Measurements from ENCODE around the gene GAP43. TPM values are rescaled to one million over a fixed set of nuclear protein-coding genes. Genes with fewer than 3 reads are reported as not detected.

GAP43 gene
- under 1 TPM; 0.60 to 0.76 TPM for total RNA-seq
- long read RNA-seq, donor 1, result 0 reads
- long read RNA-seq, donor 2, partial matches to known transcripts, result 0 of 2 reads
- long read RNA-seq, donor 2, other reads (novel, unspliced or antisense), result 0 of 2 reads

DNA sequence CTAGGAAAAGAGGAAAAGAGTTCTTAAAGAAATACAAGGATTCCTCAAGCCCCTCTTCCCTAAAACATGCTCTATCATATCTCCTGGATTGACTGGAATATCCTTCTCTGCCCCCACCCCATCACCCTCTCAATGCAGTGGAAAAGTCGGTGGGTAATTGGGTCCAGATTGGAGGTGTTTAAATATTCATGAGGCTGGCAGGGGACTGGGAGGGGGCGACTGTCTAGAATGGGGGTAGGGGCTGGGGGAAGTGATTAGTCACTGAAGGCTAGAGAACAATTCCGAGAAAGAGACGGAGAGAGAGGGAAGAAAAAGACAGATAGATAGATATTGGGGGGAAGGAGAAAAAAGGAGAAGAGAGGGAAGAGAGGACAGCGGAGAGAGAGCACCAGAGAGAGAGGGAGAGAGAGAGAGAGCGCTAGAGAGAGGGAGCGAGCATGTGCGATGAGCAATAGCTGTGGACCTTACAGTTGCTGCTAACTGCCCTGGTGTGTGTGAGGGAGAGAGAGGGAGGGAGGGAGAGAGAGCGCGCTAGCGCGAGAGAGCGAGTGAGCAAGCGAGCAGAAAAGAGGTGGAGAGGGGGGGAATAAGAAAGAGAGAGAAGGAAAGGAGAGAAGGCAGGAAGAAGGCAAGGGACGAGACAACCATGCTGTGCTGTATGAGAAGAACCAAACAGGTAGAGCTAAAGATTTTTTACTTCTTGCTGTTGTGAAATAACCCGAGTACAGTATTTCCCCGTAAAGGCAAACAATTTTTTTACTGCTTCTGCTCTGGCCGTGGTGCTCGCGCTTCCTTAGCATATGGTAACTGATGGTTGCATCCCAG is at the start of gene GAP43:
Gene GAP43 (plus strand): TSS at position 467 of the 825 bp plus-strand sequence. CDS start 180 bp downstream, at position 647.
- intact Hi-C loops (cut with DNase I), result no loop called here
- peak; percentile 81 for DNase-seq (ENCODE audit: low spot score)

DNA sequence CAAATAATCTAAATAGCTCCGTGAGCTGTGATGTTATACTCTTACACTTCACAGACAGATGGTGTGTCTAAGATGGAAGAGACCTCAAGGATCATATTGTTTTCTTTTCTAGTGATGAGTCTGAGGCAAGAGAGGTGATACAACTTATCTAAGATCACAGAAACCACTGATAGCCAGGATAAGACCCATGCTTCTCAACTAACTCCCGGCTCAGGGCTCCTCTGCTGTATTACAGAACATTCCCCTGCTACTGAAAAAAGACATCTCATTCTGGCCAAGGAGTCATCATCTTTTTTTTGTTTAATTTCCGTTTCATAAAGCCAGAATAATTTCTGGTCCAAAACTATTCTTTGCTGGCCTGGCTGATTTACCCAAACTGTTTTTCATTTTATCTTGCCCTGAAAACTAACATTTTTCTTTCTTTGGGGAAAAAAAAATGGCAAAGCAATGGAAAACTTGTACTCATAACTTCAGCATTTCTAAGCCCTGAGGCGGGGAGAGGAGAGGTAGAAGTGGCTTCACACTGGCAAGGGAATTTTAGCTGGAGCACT is 46.9 kb upstream of the GAP43 start:
- DNase-seq (ENCODE audit: low spot score), result no peak
- intact Hi-C loops (cut with DNase I), result no loop called here

- intact Hi-C loops (cut with DNase I), result no loop called here
- DNase-seq (ENCODE audit: low spot score), result no peak
Measured at GRCh38 chr3:115577000-115577399, 46.3 kb upstream of the GAP43 start.

GRCh38 chr3:115578331-115578730 is 45.0 kb upstream of the GAP43 start:
- intact Hi-C loops (cut with DNase I), result no loop called here
- no peak for DNase-seq (ENCODE audit: low spot score)

- intact Hi-C loops (cut with DNase I), result no loop called here
- no peak for DNase-seq (ENCODE audit: low spot score)
Measured at GRCh38 chr3:115580566-115580965, 42.7 kb upstream of the GAP43 start.

GRCh38 chr3:115581362-115582135 is 41.8 kb upstream of the GAP43 start:
- no peak for DNase-seq (ENCODE audit: low spot score)
- intact Hi-C loops (cut with DNase I), result no loop called here

DNA sequence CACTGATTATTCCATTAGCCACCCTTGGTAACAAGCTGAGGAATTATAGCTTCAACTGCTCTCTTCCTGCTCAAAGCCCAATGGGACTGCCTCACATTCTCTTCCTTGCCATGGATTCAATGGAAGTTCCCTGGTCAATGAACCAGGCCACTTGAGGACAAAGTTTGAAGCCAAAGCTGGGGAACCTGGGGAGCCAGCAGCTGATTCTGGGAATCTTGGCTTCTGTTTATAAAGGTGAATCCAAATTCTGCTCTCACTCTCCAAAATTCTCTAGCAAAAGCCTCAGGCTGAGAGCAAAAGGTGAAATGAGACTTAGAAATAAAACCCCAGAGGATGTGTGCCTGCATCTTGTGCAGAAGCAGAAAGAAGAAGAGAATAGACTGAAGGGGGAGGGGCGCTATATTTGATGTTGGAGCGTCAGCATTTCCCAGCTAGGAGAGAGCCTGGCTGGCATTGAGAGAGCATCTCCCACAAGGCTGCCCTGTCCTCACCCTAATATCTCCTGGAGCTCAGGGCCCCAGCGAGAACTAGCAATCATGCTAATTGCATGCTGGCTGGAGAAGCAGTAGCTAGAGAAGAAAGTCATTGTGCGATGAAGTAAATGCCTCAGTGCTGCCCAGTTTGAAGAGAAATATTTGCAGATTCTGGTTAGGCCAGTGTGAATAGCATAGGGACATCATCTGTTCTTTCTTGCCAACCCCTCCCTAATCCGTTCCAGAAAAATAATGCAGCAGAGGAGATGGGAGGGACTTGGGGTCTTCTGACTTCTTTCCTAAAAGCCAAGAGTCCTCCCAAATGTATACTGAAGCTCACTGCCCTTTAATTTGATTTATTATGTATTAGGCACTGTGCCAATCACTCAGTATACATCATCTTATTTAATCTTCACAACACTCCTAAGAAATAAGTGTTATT is 34.9 kb upstream of the GAP43 start:
- intact Hi-C loops (cut with DNase I), result no loop called here
- DNase-seq (ENCODE audit: low spot score), result no peak

- DNase-seq (ENCODE audit: low spot score), result no peak
- intact Hi-C loops (cut with DNase I), result no loop called here
Measured at GRCh38 chr3:115590873-115591272, 32.4 kb upstream of the GAP43 start.

DNA sequence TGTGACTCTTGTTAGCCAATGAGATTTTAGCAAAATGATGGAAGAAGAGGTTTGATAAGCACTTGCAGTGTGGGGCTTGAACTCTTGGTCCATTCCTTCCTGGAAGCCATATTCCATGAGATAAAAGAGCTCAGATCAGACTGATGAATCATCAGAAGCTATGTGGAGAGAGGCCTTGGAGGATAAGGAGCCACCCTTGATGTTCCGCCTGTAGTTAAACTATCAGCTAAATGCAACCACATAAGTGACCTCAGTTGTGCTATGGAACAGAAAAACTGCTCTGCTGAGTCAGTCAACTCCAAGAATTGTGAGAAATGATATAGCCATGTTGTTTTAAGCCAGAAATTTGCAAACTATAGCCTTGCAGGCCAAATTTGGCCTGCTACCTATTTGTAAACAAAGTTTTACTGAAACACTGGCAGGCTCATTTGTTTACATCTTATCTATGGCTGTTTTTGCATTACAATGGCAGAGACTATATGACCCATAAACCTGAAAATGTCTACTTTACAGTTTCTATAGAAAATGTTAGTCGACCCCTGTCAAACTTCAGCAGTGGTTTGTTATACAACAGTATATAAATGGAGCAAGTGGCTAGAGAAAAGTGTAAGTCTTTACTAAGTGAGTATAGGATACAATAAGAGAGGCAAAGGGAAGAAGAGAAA is 27.6 kb upstream of the GAP43 start:
- DNase-seq (ENCODE audit: low spot score), result no peak
- intact Hi-C loops (cut with DNase I), result no loop called here

DNA sequence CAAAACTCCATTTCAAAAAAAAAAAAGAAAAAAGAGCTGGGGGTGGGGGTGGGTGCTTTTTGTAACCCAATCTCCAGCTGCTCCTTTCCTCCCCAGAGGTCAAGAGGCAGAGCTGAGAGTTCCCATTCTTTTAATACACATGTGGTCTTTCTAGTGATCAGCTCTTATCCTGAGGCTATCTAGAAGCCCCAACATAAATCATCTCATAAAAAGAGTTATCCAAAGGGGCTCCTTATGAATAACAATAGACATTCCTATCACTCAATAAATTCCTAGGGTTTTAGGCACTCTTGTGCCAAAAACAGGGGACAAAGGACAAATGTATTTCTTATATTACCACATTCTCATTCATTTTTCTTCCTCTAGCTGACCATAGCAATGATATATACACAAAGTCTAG is 25.1 kb upstream of the GAP43 start:
- DNase-seq (ENCODE audit: low spot score), result no peak
- intact Hi-C loops (cut with DNase I), result no loop called here

DNA sequence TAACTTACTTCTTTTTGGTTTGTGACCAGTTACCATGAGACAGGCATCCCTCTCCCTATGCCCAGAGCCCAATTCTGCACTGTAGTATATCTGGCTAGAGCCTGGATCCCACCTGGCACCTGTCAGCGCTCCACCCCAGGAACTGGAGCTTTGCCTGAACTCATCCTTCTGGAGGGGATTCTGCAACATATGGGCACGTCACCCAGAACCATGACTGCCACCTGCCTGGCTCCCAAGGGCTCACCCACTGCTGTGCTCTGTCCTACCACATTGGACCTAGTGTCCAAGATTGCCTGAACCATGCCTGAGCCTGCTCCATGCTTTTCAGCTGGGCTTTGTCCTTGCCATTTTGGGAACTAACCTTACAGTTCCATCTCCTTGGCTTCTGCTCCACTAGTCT is 21.1 kb upstream of the GAP43 start:
- intact Hi-C loops (cut with DNase I), result no loop called here
- DNase-seq (ENCODE audit: low spot score), result no peak

- no peak for DNase-seq (ENCODE audit: low spot score)
- intact Hi-C loops (cut with DNase I), result no loop called here
Measured at GRCh38 chr3:115611630-115612029, 11.7 kb upstream of the GAP43 start.

- DNase-seq (ENCODE audit: low spot score), result no peak
- intact Hi-C loops (cut with DNase I), result no loop called here
Measured at GRCh38 chr3:115615001-115615814, 8.1 kb upstream of the GAP43 start.

GRCh38 chr3:115616461-115616860 is 6.8 kb upstream of the GAP43 start:
- intact Hi-C loops (cut with DNase I), result no loop called here
- DNase-seq (ENCODE audit: low spot score), result no peak

GRCh38 chr3:115617591-115617990 is 5.7 kb upstream of the GAP43 start:
- intact Hi-C loops (cut with DNase I), result no loop called here
- DNase-seq (ENCODE audit: low spot score), result no peak

DNA sequence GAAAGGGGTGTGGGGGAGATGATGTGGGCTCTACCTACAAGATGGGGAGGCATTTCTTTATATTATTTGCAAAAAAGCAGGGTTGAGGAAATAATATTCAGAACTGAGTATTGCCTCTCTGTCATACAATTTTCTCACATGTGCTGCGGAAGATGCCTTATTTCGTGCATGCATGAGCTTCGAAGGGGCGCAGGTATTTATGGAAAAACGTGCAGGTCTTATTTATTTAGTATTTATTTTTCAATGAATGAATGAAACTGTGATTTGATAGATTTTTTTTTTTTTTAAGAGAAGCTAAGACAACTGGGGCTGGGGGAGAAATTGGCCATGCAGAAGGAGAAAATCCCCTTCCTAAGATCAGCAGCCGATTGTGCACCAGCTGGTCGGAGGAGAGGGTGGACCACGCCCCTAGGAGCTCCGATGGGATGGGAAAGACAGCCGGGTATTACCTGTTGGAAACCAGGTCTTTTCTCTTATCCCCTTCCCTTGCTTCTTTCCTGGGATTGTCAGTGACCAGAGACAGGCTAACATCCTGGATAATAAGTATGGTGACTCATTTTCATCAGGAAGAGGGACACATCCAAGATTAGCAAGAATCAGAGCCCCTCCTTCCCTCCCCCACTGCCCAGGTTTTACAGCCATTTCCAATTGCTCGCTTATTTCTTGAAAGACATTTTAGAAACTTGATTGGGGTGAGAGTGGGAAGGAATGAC is 875 bp downstream of the GAP43 start:
- intact Hi-C loops (cut with DNase I), result no loop called here

DNA sequence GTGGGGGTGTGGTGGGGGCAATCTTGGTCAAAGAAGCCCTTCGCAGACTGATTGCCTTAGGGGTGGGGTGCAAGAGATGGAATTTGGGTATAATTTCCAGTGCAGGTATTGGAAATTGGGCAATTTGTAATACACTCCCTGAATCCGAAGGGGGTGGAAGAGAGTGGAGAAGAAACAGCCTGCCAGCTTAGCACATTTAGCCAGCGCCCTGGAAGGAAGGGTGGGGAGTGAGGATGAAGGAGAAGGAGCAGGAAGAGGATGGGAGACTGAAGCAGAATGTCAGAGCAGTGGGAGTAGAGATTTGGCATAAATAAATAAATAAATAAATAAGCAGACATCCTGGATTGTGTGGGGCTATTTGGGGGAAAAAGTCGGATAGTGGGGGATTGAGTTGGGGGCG is 1.6 kb downstream of the GAP43 start:
- no peak for DNase-seq (ENCODE audit: low spot score)
- intact Hi-C loops (cut with DNase I), result no loop called here

More for the DNA sequence above, 875 bp downstream of the GAP43 start:
- DNase-seq (ENCODE audit: low spot score), result no peak
